Astrocyte (in vitro differentiated cells and primary cell): ENCODE results near the gene ARHGAP26. TPM values are rescaled to one million over a fixed set of nuclear protein-coding genes. Genes with fewer than 3 reads are reported as not detected.
A peak's percentile ranks its signal among the peaks of the same experiment; 100 is the strongest.

Source experiments
- DNase-seq: peaks from one replicate; pipeline ENCODE4 v3.0.0-alpha.2; 2010; ENCODE audit warnings: low read depth
- FAIRE-seq: peaks from 2 replicates; lab custom pipeline; 2011; peaks lifted over from hg19 to GRCh38; lab: Jason Lieb, UNC
- H2AFZ ChIP-seq: 2 replicates; pipeline ENCODE4 v1.6.0; 2012; ENCODE audit warnings: low read depth, low read length, inconsistent platforms
- H3K27ac ChIP-seq: 2 replicates; pipeline ENCODE4 v1.5.1; 2011; ENCODE audit warnings: low read depth, low read length, inconsistent platforms
- H3K27me3 ChIP-seq: 2 replicates; pipeline ENCODE4 v1.6.0; 2011; ENCODE audit warnings: low read length, inconsistent platforms; ENCODE audit not compliant: insufficient read depth
- H3K36me3 ChIP-seq: 2 replicates; pipeline ENCODE4 v1.5.1; 2011; ENCODE audit warnings: low read length, inconsistent platforms; ENCODE audit not compliant: insufficient read depth
- H3K4me1 ChIP-seq: 2 replicates; pipeline ENCODE4 v1.5.1; 2011; ENCODE audit warnings: low read length, inconsistent platforms; ENCODE audit not compliant: insufficient read depth
- H3K4me2 ChIP-seq: 2 replicates; pipeline ENCODE4 v1.6.0; 2012; ENCODE audit warnings: low read length, inconsistent platforms
- H3K4me3 ChIP-seq: 2 replicates; pipeline ENCODE4 v1.5.1; 2011; ENCODE audit warnings: low read depth, mild to moderate bottlenecking, low read length, inconsistent platforms; ENCODE audit not compliant: insufficient read depth
- H3K79me2 ChIP-seq: 2 replicates; pipeline ENCODE4 v1.6.0; 2012; ENCODE audit warnings: mild to moderate bottlenecking, low read length, inconsistent platforms; ENCODE audit not compliant: insufficient read depth
- H3K9ac ChIP-seq: 2 replicates; pipeline ENCODE4 v1.6.0; 2012; ENCODE audit warnings: mild to moderate bottlenecking, low read length, inconsistent platforms
- H3K9me3 ChIP-seq: 2 replicates; pipeline ENCODE4 v1.5.1; 2012; ENCODE audit warnings: low read depth, mild to moderate bottlenecking, low read length, inconsistent platforms; ENCODE audit not compliant: insufficient read depth
- H4K20me1 ChIP-seq: 2 replicates; pipeline ENCODE4 v1.6.0; 2012; ENCODE audit warnings: low read length, inconsistent platforms; ENCODE audit not compliant: insufficient read depth
- H3K27ac Mint-ChIP-seq: one replicate; pipeline ENCODE4 v1.8.0; 2021; ENCODE audit warnings: mild to moderate bottlenecking, mixed read lengths; ENCODE audit not compliant: unreplicated experiment
- H3K27me3 Mint-ChIP-seq: one replicate; pipeline ENCODE4 v1.8.0; 2021; ENCODE audit warnings: low read depth, mixed read lengths; ENCODE audit not compliant: unreplicated experiment
- H3K36me3 Mint-ChIP-seq: one replicate; pipeline ENCODE4 v1.8.0; 2021; ENCODE audit warnings: low read depth, mixed read lengths; ENCODE audit not compliant: unreplicated experiment
- H3K4me1 Mint-ChIP-seq: one replicate; pipeline ENCODE4 v1.8.0; 2021; ENCODE audit warnings: low read depth, mixed read lengths; ENCODE audit not compliant: unreplicated experiment
- H3K4me3 Mint-ChIP-seq: one replicate; pipeline ENCODE4 v1.8.0; 2021; ENCODE audit warnings: mild to moderate bottlenecking, moderate library complexity, mixed read lengths; ENCODE audit not compliant: unreplicated experiment
- H3K9me3 Mint-ChIP-seq: one replicate; pipeline ENCODE4 v1.8.0; 2021; ENCODE audit warnings: mild to moderate bottlenecking, mixed read lengths; ENCODE audit not compliant: unreplicated experiment
- EZH2 ChIP-seq: IDR thresholded peaks from 2 replicates; pipeline ENCODE4 v1.6.1; 2012; ENCODE audit warnings: mild to moderate bottlenecking, low read length, inconsistent platforms; ENCODE audit not compliant: insufficient read depth
- total RNA-seq: library from RNA; stranded (reverse); gene quantifications from 2 replicates; pipeline ENCODE4 v1.2.1, GENCODE V29; 2021
- TF ChIP-seq, protein P1 (sequence below): IDR thresholded peaks from 2 replicates; pipeline ENCODE4 v1.5.1; 2011; ENCODE audit warnings: low read depth, mild to moderate bottlenecking, inconsistent platforms, low read length, moderate library complexity; ENCODE audit not compliant: insufficient read depth

Gene ARHGAP26
- total RNA-seq, 1 donor from 2014 or later: 5.6 TPM

DNA sequence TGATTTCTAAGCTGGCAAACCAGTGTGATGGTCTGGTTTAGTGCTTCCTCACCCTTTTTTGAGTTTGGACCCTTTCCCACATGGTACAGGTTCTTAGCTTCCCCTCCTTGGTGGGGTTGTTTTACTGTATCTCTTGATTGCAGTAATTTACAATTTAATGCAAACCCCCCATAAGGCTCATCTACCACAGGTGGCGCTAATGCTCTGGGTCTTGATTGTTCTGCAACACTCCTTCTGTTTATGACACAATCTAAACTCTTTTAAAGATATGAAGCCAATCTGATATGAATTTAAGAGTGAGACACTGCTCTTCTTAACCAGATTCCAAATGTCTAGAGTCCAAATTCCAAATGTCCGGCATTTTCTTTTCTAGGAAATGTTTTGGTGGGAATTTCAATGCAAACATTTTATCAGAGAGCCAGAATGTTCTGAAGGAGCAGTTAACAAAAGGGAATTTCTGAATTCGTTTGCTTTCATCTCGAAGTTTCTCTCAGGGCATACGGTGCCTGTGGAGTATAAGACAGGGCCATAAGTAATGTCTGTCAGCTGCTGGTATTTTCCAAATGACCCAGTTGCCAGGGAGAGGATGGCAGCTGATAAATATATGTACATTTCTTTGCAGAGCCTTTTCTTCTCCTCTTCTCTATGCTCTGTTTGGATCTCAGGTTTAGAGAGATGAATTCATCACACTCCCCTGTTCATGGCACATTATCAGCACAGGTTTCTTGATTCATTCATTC, 246.8 kb downstream of the ARHGAP26 start:
- TF ChIP-seq EZH2: no peak
- TF ChIP-seq, protein P1, sequence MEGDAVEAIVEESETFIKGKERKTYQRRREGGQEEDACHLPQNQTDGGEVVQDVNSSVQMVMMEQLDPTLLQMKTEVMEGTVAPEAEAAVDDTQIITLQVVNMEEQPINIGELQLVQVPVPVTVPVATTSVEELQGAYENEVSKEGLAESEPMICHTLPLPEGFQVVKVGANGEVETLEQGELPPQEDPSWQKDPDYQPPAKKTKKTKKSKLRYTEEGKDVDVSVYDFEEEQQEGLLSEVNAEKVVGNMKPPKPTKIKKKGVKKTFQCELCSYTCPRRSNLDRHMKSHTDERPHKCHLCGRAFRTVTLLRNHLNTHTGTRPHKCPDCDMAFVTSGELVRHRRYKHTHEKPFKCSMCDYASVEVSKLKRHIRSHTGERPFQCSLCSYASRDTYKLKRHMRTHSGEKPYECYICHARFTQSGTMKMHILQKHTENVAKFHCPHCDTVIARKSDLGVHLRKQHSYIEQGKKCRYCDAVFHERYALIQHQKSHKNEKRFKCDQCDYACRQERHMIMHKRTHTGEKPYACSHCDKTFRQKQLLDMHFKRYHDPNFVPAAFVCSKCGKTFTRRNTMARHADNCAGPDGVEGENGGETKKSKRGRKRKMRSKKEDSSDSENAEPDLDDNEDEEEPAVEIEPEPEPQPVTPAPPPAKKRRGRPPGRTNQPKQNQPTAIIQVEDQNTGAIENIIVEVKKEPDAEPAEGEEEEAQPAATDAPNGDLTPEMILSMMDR: peak; percentile 63
- Mint-ChIP-seq H3K27ac (no peak overlapping the region), H3K4me3 (no peak overlapping the region), H3K4me1 (peaks cover 12% of the 10 kb centered on the region), H3K9me3 (no peaks in the 10 kb centered on the region), H3K27me3 (no peaks in the 10 kb centered on the region), H3K36me3 (peaks cover 2% of the 10 kb centered on the region)
- FAIRE-seq (no peak), DNase-seq (peak; percentile 44)
- H3K4me1 ChIP-seq: peaks cover 2% of the 10 kb centered on the region
- H3K9me3 ChIP-seq: no peaks in the 10 kb centered on the region
- H3K9ac ChIP-seq: no peak overlapping the region
- no peaks in the 10 kb centered on the region for H3K36me3 ChIP-seq
- H3K4me2 ChIP-seq: no peak overlapping the region
- H3K4me3 ChIP-seq: no peak overlapping the region
- H3K27me3 ChIP-seq: no peaks in the 10 kb centered on the region
- no peak overlapping the region for H2AFZ ChIP-seq
- no peak overlapping the region for H3K27ac ChIP-seq
- H4K20me1 ChIP-seq: no peaks in the 10 kb centered on the region
- H3K79me2 ChIP-seq: no peaks in the 10 kb centered on the region

DNA sequence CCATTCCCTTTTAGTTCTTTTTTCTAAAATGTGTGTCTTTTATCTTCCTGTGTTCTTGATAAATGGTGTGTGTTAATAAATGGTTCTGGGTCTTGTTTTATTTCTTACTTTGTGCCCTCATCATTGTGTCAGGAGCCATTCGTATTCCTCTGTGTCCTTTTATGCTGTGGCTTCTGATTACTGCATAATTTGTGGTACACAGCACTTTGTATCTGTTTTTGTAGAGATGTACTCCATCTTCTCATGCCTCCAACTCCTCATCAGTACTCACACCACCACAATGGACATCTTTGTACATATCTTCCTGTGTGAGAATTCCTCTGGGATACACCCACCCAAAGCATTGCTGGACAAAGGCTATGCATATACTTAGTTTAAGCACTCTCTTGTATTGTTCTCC, 247.4 kb downstream of the ARHGAP26 start:
- Histone ChIP-seq H4K20me1 (no peaks in the 10 kb centered on the region), H3K4me3 (no peak overlapping the region), H3K9ac (no peak overlapping the region), H3K27ac (no peak overlapping the region), H3K4me2 (no peak overlapping the region), H3K36me3 (no peaks in the 10 kb centered on the region), H3K27me3 (no peaks in the 10 kb centered on the region), H3K4me1 (no peaks in the 10 kb centered on the region), H3K79me2 (no peaks in the 10 kb centered on the region), H2AFZ (no peak overlapping the region), H3K9me3 (no peaks in the 10 kb centered on the region)
- H3K4me1 Mint-ChIP-seq: peaks cover 8% of the 10 kb centered on the region
- no peak for TF ChIP-seq EZH2
- TF ChIP-seq, protein P1: no peak
- H3K4me3 Mint-ChIP-seq: no peak overlapping the region
- H3K27me3 Mint-ChIP-seq: no peaks in the 10 kb centered on the region
- no peaks in the 10 kb centered on the region for H3K9me3 Mint-ChIP-seq
- FAIRE-seq (no peak), DNase-seq (no peak)
- H3K27ac Mint-ChIP-seq: no peak overlapping the region
- peaks cover 2% of the 10 kb centered on the region for H3K36me3 Mint-ChIP-seq

DNA sequence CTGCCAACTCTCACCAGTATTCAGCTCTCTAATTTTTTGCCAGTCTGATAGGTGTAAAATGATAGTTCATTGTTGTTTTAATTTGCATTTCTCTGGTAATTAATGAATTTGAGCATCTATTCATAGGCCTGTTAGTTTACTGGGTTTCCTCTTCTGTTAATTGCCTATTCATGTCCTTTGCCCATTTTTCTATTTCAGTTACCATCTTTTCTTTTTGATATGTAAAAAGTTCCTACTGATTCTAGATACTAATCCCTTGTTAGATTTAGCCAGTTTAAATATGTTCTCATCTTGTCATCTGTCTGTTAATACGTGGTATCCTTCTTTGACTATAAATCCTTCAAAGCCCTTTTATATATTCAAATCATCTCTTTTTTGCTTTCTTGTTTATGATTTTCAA, 247.8 kb downstream of the ARHGAP26 start:
- Histone ChIP-seq H3K4me1 (no peaks in the 10 kb centered on the region), H3K4me2 (no peak overlapping the region), H3K9ac (no peak overlapping the region), H3K27ac (no peak overlapping the region), H3K36me3 (no peaks in the 10 kb centered on the region), H4K20me1 (no peaks in the 10 kb centered on the region), H3K27me3 (no peaks in the 10 kb centered on the region), H2AFZ (no peak overlapping the region), H3K79me2 (no peaks in the 10 kb centered on the region), H3K4me3 (no peak overlapping the region), H3K9me3 (no peaks in the 10 kb centered on the region)
- no peak for DNase-seq
- H3K4me3 Mint-ChIP-seq: no peak overlapping the region
- no peak for FAIRE-seq
- no peaks in the 10 kb centered on the region for H3K27me3 Mint-ChIP-seq
- H3K36me3 Mint-ChIP-seq: peaks cover 2% of the 10 kb centered on the region
- no peaks in the 10 kb centered on the region for H3K9me3 Mint-ChIP-seq
- TF ChIP-seq EZH2: no peak
- TF ChIP-seq, protein P1: no peak
- peaks cover 9% of the 10 kb centered on the region for H3K4me1 Mint-ChIP-seq
- no peak overlapping the region for H3K27ac Mint-ChIP-seq
